ENCODE measurements around the gene TIMM10B. TPM values are rescaled to one million over a fixed set of nuclear protein-coding genes. Genes with fewer than 3 reads are reported as not detected.
A peak's percentile ranks its signal among the peaks of the same experiment; 100 is the strongest.

The TIMM10B gene
- total and polyA plus RNA-seq, 9 of the 15 experiments (the other 6 are each of a cell fraction or from before 2014, with no cell fraction given) = 43.2 to 163 (median 57.0) TPM

- TF ChIP-seq, protein P1, sequence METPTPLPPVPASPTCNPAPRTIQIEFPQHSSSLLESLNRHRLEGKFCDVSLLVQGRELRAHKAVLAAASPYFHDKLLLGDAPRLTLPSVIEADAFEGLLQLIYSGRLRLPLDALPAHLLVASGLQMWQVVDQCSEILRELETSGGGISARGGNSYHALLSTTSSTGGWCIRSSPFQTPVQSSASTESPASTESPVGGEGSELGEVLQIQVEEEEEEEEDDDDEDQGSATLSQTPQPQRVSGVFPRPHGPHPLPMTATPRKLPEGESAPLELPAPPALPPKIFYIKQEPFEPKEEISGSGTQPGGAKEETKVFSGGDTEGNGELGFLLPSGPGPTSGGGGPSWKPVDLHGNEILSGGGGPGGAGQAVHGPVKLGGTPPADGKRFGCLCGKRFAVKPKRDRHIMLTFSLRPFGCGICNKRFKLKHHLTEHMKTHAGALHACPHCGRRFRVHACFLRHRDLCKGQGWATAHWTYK (CRISPR knock-in tag; IDR thresholded peaks at IDR 0.05) = peak; percentile 66
- TF ChIP-seq, protein P2, sequence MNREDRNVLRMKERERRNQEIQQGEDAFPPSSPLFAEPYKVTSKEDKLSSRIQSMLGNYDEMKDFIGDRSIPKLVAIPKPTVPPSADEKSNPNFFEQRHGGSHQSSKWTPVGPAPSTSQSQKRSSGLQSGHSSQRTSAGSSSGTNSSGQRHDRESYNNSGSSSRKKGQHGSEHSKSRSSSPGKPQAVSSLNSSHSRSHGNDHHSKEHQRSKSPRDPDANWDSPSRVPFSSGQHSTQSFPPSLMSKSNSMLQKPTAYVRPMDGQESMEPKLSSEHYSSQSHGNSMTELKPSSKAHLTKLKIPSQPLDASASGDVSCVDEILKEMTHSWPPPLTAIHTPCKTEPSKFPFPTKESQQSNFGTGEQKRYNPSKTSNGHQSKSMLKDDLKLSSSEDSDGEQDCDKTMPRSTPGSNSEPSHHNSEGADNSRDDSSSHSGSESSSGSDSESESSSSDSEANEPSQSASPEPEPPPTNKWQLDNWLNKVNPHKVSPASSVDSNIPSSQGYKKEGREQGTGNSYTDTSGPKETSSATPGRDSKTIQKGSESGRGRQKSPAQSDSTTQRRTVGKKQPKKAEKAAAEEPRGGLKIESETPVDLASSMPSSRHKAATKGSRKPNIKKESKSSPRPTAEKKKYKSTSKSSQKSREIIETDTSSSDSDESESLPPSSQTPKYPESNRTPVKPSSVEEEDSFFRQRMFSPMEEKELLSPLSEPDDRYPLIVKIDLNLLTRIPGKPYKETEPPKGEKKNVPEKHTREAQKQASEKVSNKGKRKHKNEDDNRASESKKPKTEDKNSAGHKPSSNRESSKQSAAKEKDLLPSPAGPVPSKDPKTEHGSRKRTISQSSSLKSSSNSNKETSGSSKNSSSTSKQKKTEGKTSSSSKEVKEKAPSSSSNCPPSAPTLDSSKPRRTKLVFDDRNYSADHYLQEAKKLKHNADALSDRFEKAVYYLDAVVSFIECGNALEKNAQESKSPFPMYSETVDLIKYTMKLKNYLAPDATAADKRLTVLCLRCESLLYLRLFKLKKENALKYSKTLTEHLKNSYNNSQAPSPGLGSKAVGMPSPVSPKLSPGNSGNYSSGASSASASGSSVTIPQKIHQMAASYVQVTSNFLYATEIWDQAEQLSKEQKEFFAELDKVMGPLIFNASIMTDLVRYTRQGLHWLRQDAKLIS (CRISPR knock-in tag; IDR thresholded peaks at IDR 0.05) = peak; percentile 67; the same call in 1 of the 2 replicates
- TF ChIP-seq TCF15 (CRISPR knock-in tag; IDR thresholded peaks at IDR 0.05) = no peak
- no peak for TF ChIP-seq THAP12 (CRISPR knock-in tag; IDR thresholded peaks at IDR 0.05)
- no peak for TF ChIP-seq E2F1 (CRISPR knock-in tag; IDR thresholded peaks at IDR 0.05)
- TF ChIP-seq NBN (IDR thresholded peaks at IDR 0.05; ENCODE audit: low read depth) = no peak
- TF ChIP-seq TAF15 (IDR thresholded peaks at IDR 0.05; ENCODE audit: low read depth, low read length) = no peak
- TF ChIP-seq, protein P3, sequence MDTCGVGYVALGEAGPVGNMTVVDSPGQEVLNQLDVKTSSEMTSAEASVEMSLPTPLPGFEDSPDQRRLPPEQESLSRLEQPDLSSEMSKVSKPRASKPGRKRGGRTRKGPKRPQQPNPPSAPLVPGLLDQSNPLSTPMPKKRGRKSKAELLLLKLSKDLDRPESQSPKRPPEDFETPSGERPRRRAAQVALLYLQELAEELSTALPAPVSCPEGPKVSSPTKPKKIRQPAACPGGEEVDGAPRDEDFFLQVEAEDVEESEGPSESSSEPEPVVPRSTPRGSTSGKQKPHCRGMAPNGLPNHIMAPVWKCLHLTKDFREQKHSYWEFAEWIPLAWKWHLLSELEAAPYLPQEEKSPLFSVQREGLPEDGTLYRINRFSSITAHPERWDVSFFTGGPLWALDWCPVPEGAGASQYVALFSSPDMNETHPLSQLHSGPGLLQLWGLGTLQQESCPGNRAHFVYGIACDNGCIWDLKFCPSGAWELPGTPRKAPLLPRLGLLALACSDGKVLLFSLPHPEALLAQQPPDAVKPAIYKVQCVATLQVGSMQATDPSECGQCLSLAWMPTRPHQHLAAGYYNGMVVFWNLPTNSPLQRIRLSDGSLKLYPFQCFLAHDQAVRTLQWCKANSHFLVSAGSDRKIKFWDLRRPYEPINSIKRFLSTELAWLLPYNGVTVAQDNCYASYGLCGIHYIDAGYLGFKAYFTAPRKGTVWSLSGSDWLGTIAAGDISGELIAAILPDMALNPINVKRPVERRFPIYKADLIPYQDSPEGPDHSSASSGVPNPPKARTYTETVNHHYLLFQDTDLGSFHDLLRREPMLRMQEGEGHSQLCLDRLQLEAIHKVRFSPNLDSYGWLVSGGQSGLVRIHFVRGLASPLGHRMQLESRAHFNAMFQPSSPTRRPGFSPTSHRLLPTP (IDR thresholded peaks at IDR 0.05; ENCODE audit: borderline replicate concordance, extremely low read depth, insufficient read length) = no peak
- no peak for TF ChIP-seq XRCC4 (IDR thresholded peaks at IDR 0.05; ENCODE audit: extremely low read depth, insufficient read depth, insufficient read length)
- no peak for TF ChIP-seq SOX6 (IDR thresholded peaks at IDR 0.05)
These were observed 7.6 kb upstream of the TIMM10B start, which contains the start of gene TRIM3 (continued) for GRCh38 chr11:6473451-6474412.
